GM12873 (cell line): ENCODE data around the gene RAPGEF5.

Source experiments
- CTCF ChIP-seq: IDR thresholded peaks from 2 replicates; pipeline ENCODE4 v1.5.1; 2012; ENCODE audit warnings: low read depth, mild to moderate bottlenecking, moderate library complexity, low read length, control low read depth; ENCODE audit not compliant: insufficient read depth; ENCODE audit errors: missing control alignments

RAPGEF5 gene

GRCh38 chr7:22200777-22201176 is 156.2 kb downstream of the RAPGEF5 start:
- TF ChIP-seq CTCF = no peak

GRCh38 chr7:22200238-22200637 is 156.7 kb downstream of the RAPGEF5 start:
- TF ChIP-seq CTCF = no peak

- TF ChIP-seq CTCF = no peak
Measured at GRCh38 chr7:22197376-22197775, 159.6 kb downstream of the RAPGEF5 start.

- no peak for TF ChIP-seq CTCF
Measured at GRCh38 chr7:22196429-22196828, 160.5 kb downstream of the RAPGEF5 start.

GRCh38 chr7:22195397-22196172 is 161.4 kb downstream of the RAPGEF5 start:
- no peak for TF ChIP-seq CTCF

- no peak for TF ChIP-seq CTCF
Measured at GRCh38 chr7:22194658-22195273, 162.2 kb downstream of the RAPGEF5 start.

- TF ChIP-seq CTCF = no peak
Measured at GRCh38 chr7:22193450-22193983, 163.4 kb downstream of the RAPGEF5 start.
